Uterus (tissue), 4 donors: ENCODE data around the gene ZBTB18. TPM values are rescaled to one million over a fixed set of nuclear protein-coding genes. Genes with fewer than 3 reads are reported as not detected.

Experiments used
- DNase-seq, 2 donors: peaks; one replicate each; pipeline ENCODE4 v3.0.0-alpha.2; 2019 to 2020
- H3K27ac ChIP-seq, 2 donors: fragments of 200-600 bp; sonication (generic); 1 replicate in 1 of 2; 2 replicates in 1 of 2; pipeline ENCODE4 v1.5.1; 2016 to 2018
- H3K27me3 ChIP-seq, 2 donors: fragments of 200-600 bp; sonication (generic); one replicate each; pipeline ENCODE4 v1.5.1; 2018 to 2019; ENCODE audit warnings: control low read depth in 1 of 2
- H3K36me3 ChIP-seq, 2 donors: fragments of 200-600 bp; sonication (generic); one replicate each; pipeline ENCODE4 v1.5.1; 2019; ENCODE audit warnings: control low read depth in 1 of 2
- H3K4me1 ChIP-seq, 2 donors: fragments of 200-600 bp; sonication (generic); one replicate each; pipeline ENCODE4 v1.5.1; 2018 to 2019; ENCODE audit warnings: control low read depth in 1 of 2
- H3K4me3 ChIP-seq, 2 donors: fragments of 200-600 bp; sonication (generic); 1 replicate in 1 of 2; 2 replicates in 1 of 2; pipeline ENCODE4 v1.5.1; 2018 to 2019; ENCODE audit warnings: mild to moderate bottlenecking in 1 of 2
- H3K9me3 ChIP-seq, 2 donors: fragments of 200-600 bp; sonication (generic); one replicate each; pipeline ENCODE4 v1.5.1; 2019; ENCODE audit warnings: control low read depth in 1 of 2
- CTCF ChIP-seq, 4 experiments: fragments of 200-600 bp in 2 of 4; fragments of 450-650 bp in 2 of 4; sonication (generic) in 2 of 4; IDR thresholded peaks; one replicate each; pipeline ENCODE4 v1.5.1; 2016 to 2019; ENCODE audit warnings: antibody characterized with exemption in 4 of 4, mild to moderate bottlenecking in 2 of 4, moderate library complexity in 1 of 4
- POLR2A ChIP-seq, 2 donors: fragments of 450-650 bp; IDR thresholded peaks; one replicate each; pipeline ENCODE4 v1.6.1; 2016; ENCODE audit warnings: antibody characterized with exemption in 2 of 2, mild to moderate bottlenecking in 1 of 2, moderate library complexity in 1 of 2
- intact Hi-C: fragments of 100-400 bp; cut with DNase I; formaldehyde crosslinking; loops from one replicate; pipeline ENCODE4 v1.15.1; 2023; ENCODE audit warnings: low total_unique reads
- total RNA-seq, 4 donors: library from RNA; depleted of rRNA in 3 of 4; stranded (reverse); fragments of >200 nt in 3 of 4; gene quantifications; one replicate each; pipeline versions ENCODE4 v1.1.0 to v1.2.4, GENCODE V29; 2014 to 2023
- donor health status: DM: yes; HTN: yes; CAD: no.

The ZBTB18 gene
- total RNA-seq, 4 donors from 2014 or later, result 5.3 to 16.7 (median 12.4) TPM

- DNase-seq, result no peak
- TF ChIP-seq POLR2A (IDR thresholded peaks at IDR 0.05), result no peak
- TF ChIP-seq CTCF (IDR thresholded peaks at IDR 0.05), result no peak
- Histone ChIP-seq H3K9me3 (no peaks in the 10 kb centered on the region), H3K4me1 (no peaks in the 10 kb centered on the region), H3K27me3 (no peaks in the 10 kb centered on the region), H3K4me3 (no peak overlapping the region), H3K36me3 (no peaks in the 10 kb centered on the region), H3K27ac (no peak overlapping the region)
- intact Hi-C loops, result no loop called here
Observed at GRCh38 chr1:244060686-244061085, 9.6 kb downstream of the ZBTB18 start.

- DNase-seq, result no peak
Observed at GRCh38 chr1:244062156-244062725, 11.2 kb downstream of the ZBTB18 start.

GRCh38 chr1:244063498-244063897 lies 12.4 kb downstream of the ZBTB18 start:
- H3K27ac ChIP-seq, result no peak overlapping the region
- no peak overlapping the region for H3K4me3 ChIP-seq

More at GRCh38 chr1:244062156-244062725, 11.2 kb downstream of the ZBTB18 start:
- Histone ChIP-seq H3K36me3 (no peaks in the 10 kb centered on the region), H3K27ac (no peak overlapping the region), H3K9me3 (no peaks in the 10 kb centered on the region), H3K27me3 (no peaks in the 10 kb centered on the region), H3K4me1 (no peaks in the 10 kb centered on the region), H3K4me3 (no peak overlapping the region)
- no peak for TF ChIP-seq CTCF (IDR thresholded peaks at IDR 0.05)
- TF ChIP-seq POLR2A (IDR thresholded peaks at IDR 0.05), result no peak
- intact Hi-C loops, result no loop called here

GRCh38 chr1:244064621-244065020 lies 13.5 kb downstream of the ZBTB18 start:
- no peak overlapping the region for H3K4me3 ChIP-seq
- no peak for DNase-seq

More at GRCh38 chr1:244063498-244063897, 12.4 kb downstream of the ZBTB18 start:
- no peak for DNase-seq
- Histone ChIP-seq H3K36me3 (no peaks in the 10 kb centered on the region), H3K27me3 (no peaks in the 10 kb centered on the region), H3K9me3 (no peaks in the 10 kb centered on the region), H3K4me1 (no peaks in the 10 kb centered on the region)
- intact Hi-C loops, result no loop called here
- TF ChIP-seq CTCF (IDR thresholded peaks at IDR 0.05) (no peak), POLR2A (IDR thresholded peaks at IDR 0.05) (no peak)

More at GRCh38 chr1:244064621-244065020, 13.5 kb downstream of the ZBTB18 start:
- no peaks in the 10 kb centered on the region for H3K27me3 ChIP-seq
- no peaks in the 10 kb centered on the region for H3K9me3 ChIP-seq
- intact Hi-C loops, result no loop called here
- no peak overlapping the region for H3K27ac ChIP-seq
- H3K4me1 ChIP-seq, result no peaks in the 10 kb centered on the region
- TF ChIP-seq POLR2A (IDR thresholded peaks at IDR 0.05) (no peak), CTCF (IDR thresholded peaks at IDR 0.05) (no peak)
- no peaks in the 10 kb centered on the region for H3K36me3 ChIP-seq
